ENCODE data around the gene NOL11. TPM values are rescaled to one million over a fixed set of nuclear protein-coding genes. Genes with fewer than 3 reads are reported as not detected.
A peak's percentile ranks its signal among the peaks of the same experiment; 100 is the strongest.
"Not testable (repeated sequence)": the region's sequence is repeated elsewhere in the genome, so short reads cannot be mapped to it uniquely, and the experiment has no call there.

NOL11 gene
- total and polyA plus RNA-seq, 4 donors = 6.1 to 32.0 (median 22.4) TPM

DNA sequence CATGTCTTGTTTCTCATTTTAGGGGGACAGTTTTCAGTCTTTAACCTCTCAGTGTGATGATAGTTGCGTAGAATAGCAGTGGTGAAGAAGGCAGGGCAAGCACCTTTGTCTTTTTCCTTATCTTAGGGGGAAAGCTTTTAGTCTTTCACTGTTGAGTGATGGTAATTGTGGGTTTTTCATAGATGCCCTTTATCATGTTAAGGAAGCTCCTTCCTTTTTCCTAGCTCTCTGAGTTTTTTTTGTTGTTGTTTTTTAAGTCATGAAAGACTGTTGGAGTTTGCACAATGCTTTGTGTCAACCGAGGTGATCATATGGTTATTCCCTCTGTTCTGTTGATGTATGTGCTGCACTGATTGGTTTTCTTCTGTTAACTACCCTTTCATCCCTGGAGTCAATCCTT, 15.7 kb downstream of the NOL11 start:
- ATAC-seq (ENCODE audit: low FRiP score) (no peak), DNase-seq (no peak)
- Histone ChIP-seq H3K4me1 (ENCODE audit: control insufficient read depth in 1 of 2, insufficient read depth in 2 of 2, low read length in 2 of 2) (no peaks in the 10 kb centered on the region), H3K27me3 (ENCODE audit: control insufficient read depth in 1 of 2, insufficient read depth in 2 of 2, low read length in 1 of 2) (no peaks in the 10 kb centered on the region), H3K4me3 (ENCODE audit: low read length in 2 of 2) (no peak overlapping the region), H3K27ac (ENCODE audit: low read depth in 1 of 2, low read length in 2 of 2) (no peak overlapping the region), H3K36me3 (ENCODE audit: control insufficient read depth in 1 of 2, insufficient read depth in 2 of 2, low read length in 1 of 2) (peaks cover 0 to 5% of the 10 kb centered on the region in 2 donors), H3K9me3 (ENCODE audit: control insufficient read depth, low read length) (no peaks in the 10 kb centered on the region)
- 68 to 74% methylated on average over 2 of the region's 2 CpGs for WGBS, 2 donors
- intact Hi-C loops (cut with DNase I) = no loop called here

DNA sequence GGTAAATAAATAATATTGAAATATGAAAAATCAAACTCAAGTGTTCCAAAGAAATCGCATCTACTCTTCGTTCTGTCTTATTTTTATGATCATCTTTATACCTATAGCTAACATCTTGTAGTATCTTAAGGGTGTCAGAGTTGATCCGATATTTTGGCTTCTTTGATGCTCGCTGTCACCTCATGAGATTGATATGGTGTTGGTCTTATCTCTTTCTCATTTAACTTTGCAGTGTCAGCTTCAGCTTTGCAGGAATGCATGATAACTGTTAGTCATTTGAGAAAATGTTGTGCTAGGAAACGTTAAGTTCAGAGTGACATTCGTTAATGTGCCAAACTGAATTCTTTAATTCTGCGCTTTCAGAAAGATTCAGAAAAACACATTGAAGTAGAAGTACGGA, 19.4 kb downstream of the NOL11 start:
- DNase-seq = no peak
- WGBS, 2 donors = 83 to 85% methylated on average over 8 of the region's 8 CpGs

DNA sequence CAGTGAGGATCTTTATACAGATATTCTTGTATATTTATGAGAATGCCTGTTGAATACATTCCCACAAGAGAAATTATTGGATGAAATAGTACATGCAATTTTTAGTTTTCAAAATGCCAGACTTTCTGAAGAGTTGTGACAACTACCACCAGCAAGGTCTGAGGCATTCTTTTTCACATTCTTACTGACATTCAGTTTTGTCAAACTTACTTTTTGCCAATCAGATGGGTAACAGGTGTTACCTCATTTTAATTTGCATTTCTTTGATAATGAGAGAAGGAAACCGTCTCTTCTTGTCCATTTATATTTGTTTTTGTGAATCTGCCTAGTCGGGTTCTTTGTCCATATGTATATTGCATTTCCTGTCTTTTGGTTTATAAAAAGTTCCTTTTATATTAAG, 24.3 kb downstream of the NOL11 start:
- ATAC-seq (ENCODE audit: low FRiP score) = no peak
- Histone ChIP-seq H3K36me3 (ENCODE audit: control insufficient read depth in 1 of 2, insufficient read depth in 2 of 2, low read length in 1 of 2) (peaks cover 2 to 4% of the 10 kb centered on the region in 2 donors), H3K9me3 (ENCODE audit: control insufficient read depth, low read length) (no peaks in the 10 kb centered on the region), H3K27me3 (ENCODE audit: control insufficient read depth in 1 of 2, insufficient read depth in 2 of 2, low read length in 1 of 2) (no peaks in the 10 kb centered on the region), H3K4me1 (ENCODE audit: control insufficient read depth in 1 of 2, insufficient read depth in 2 of 2, low read length in 2 of 2) (no peaks in the 10 kb centered on the region), H3K4me3 (ENCODE audit: low read length in 2 of 2) (no peak overlapping the region), H3K27ac (ENCODE audit: low read depth in 1 of 2, low read length in 2 of 2) (no peak overlapping the region)
- intact Hi-C loops (cut with DNase I) = no loop called here
- 82 to 85% methylated on average over 2 of the region's 2 CpGs for WGBS, 2 donors
- no peak for DNase-seq

More for the DNA sequence above, 19.4 kb downstream of the NOL11 start:
- no peak overlapping the region for H3K4me3 ChIP-seq (ENCODE audit: low read length in 2 of 2)
- peaks cover 0 to 2% of the 10 kb centered on the region in 2 donors for H3K36me3 ChIP-seq (ENCODE audit: control insufficient read depth in 1 of 2, insufficient read depth in 2 of 2, low read length in 1 of 2)
- H3K4me1 ChIP-seq (ENCODE audit: control insufficient read depth in 1 of 2, insufficient read depth in 2 of 2, low read length in 2 of 2) = no peaks in the 10 kb centered on the region
- H3K27ac ChIP-seq (ENCODE audit: low read depth in 1 of 2, low read length in 2 of 2) = no peak overlapping the region
- intact Hi-C loops (cut with DNase I) = no loop called here
- no peaks in the 10 kb centered on the region for H3K27me3 ChIP-seq (ENCODE audit: control insufficient read depth in 1 of 2, insufficient read depth in 2 of 2, low read length in 1 of 2)
- H3K9me3 ChIP-seq (ENCODE audit: control insufficient read depth, low read length) = no peaks in the 10 kb centered on the region
- ATAC-seq (ENCODE audit: low FRiP score) = no peak

DNA sequence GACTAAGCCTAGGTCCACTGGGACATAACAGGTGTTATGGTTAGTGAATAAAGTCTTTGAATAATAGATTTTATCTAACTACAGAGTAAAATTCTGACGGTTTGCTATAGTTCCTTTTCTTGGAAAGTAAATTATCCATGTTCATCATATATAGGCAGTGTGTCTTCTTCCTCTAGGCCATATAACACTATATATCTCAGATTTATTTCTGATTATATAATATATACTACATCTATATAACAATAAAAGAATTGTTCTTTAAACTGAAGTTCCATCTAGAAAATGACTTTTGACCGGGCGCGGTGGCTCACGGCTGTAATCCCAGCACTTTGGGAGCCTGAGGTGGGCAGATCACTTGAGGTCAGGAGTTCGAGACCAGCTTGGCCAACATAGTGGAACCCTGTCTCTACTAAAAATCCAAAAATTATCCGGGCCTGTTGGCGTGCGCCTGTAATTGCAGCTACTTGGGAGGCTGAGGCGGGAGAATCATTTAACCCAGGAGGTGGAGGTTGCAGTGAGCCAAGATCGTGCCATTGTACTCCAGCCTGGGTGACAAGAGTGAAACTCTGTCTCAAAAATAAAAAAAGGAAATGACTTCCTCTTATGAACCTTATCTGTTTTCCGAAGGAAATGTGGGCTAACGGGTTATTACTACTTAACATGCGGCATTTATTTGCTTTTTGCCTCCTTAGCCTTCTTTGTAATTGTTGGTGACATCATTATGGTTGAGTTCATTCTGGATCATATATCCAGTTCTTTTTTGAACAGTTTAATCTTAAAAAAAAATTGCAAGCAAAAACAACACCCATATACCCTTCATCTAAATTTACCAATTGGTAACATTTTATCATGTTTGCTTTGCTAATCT, 29.2 kb downstream of the NOL11 start:
- 86 to 87% methylated on average over 14 of the region's 14 CpGs for WGBS, 2 donors
- no peak overlapping the region for H3K27ac ChIP-seq (ENCODE audit: low read depth in 1 of 2, low read length in 2 of 2)
- ATAC-seq (ENCODE audit: low FRiP score) = no peak

DNA sequence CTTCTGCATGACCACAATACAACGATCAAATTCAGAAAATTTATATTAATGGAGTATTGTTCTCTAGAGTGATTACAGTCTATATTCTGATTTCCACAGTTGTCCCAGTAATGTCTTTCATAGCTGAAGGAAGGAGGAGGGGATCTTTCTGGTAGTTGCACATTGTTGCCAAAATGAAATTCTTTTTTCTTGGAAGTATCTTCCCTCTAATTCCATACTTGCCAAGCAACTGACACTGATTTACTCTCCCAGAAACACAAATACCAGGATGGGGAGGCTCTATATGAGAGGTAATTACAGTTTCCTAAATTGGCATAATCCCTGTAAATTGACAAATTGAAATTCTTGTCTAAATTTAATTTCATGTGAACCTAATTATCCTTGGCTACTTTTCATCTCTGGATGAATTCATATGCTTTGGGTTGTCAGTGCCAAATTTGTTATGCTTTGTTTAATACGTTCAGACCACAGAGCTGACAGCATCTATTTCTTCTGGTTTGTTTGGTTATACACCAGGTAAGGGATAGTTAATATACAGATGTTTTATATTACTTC, 30.0 kb downstream of the NOL11 start:
- Histone ChIP-seq H3K27ac (ENCODE audit: low read depth in 1 of 2, low read length in 2 of 2) (no peak overlapping the region), H3K4me1 (ENCODE audit: control insufficient read depth in 1 of 2, insufficient read depth in 2 of 2, low read length in 2 of 2) (no peaks in the 10 kb centered on the region), H3K36me3 (ENCODE audit: control insufficient read depth in 1 of 2, insufficient read depth in 2 of 2, low read length in 1 of 2) (peaks cover 2 to 4% of the 10 kb centered on the region in 2 donors), H3K27me3 (ENCODE audit: control insufficient read depth in 1 of 2, insufficient read depth in 2 of 2, low read length in 1 of 2) (no peaks in the 10 kb centered on the region), H3K9me3 (ENCODE audit: control insufficient read depth, low read length) (no peaks in the 10 kb centered on the region), H3K4me3 (ENCODE audit: low read length in 2 of 2) (no peak overlapping the region)
- WGBS, 2 donors = 75 to 77% methylated on average over 2 of the region's 2 CpGs
- intact Hi-C loops (cut with DNase I) = no loop called here
- DNase-seq = no peak
- no peak for ATAC-seq (ENCODE audit: low FRiP score)

More for the DNA sequence above, 29.2 kb downstream of the NOL11 start:
- no peaks in the 10 kb centered on the region for H3K4me1 ChIP-seq (ENCODE audit: control insufficient read depth in 1 of 2, insufficient read depth in 2 of 2, low read length in 2 of 2)
- intact Hi-C loops (cut with DNase I) = no loop called here
- H3K4me3 ChIP-seq (ENCODE audit: low read length in 2 of 2) = no peak overlapping the region
- DNase-seq = peak in 1 of 2 donors; percentile 27
- peaks cover 2 to 4% of the 10 kb centered on the region in 2 donors for H3K36me3 ChIP-seq (ENCODE audit: control insufficient read depth in 1 of 2, insufficient read depth in 2 of 2, low read length in 1 of 2)
- no peaks in the 10 kb centered on the region for H3K27me3 ChIP-seq (ENCODE audit: control insufficient read depth in 1 of 2, insufficient read depth in 2 of 2, low read length in 1 of 2)
- no peaks in the 10 kb centered on the region for H3K9me3 ChIP-seq (ENCODE audit: control insufficient read depth, low read length)

DNA sequence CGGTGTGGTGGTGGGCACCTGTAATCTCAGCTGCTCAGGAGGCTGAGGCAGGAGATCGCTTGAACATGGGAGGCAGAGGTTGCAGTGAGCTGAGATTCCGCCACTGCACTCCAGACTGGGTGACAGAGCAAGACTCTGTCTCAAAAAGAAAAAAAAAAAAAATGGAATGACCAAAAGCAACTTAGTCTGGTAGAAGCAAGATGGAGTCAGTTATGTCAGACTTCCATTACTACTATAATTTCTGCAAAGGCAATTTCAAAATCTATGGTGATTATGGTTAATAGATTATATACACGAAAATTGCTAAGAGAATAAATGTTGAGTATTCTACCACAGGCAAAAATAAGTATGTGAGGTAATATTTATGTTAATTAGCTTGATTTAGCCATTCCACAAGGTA, 32.3 kb downstream of the NOL11 start:
- H3K27me3 ChIP-seq (ENCODE audit: control insufficient read depth in 1 of 2, insufficient read depth in 2 of 2, low read length in 1 of 2) = no peaks in the 10 kb centered on the region
- no peaks in the 10 kb centered on the region for H3K4me1 ChIP-seq (ENCODE audit: control insufficient read depth in 1 of 2, insufficient read depth in 2 of 2, low read length in 2 of 2)
- H3K27ac ChIP-seq (ENCODE audit: low read depth in 1 of 2, low read length in 2 of 2) = no peak overlapping the region
- WGBS, 2 donors = 99 to 100% methylated on average over 4 of the region's 4 CpGs
- H3K9me3 ChIP-seq (ENCODE audit: control insufficient read depth, low read length) = no peaks in the 10 kb centered on the region
- DNase-seq (peak in 1 of 2 donors; percentile 6), ATAC-seq (ENCODE audit: low FRiP score) (no peak)
- H3K36me3 ChIP-seq (ENCODE audit: control insufficient read depth in 1 of 2, insufficient read depth in 2 of 2, low read length in 1 of 2) = no peaks in the 10 kb centered on the region
- intact Hi-C loops (cut with DNase I) = no loop called here
- no peak overlapping the region for H3K4me3 ChIP-seq (ENCODE audit: low read length in 2 of 2)

DNA sequence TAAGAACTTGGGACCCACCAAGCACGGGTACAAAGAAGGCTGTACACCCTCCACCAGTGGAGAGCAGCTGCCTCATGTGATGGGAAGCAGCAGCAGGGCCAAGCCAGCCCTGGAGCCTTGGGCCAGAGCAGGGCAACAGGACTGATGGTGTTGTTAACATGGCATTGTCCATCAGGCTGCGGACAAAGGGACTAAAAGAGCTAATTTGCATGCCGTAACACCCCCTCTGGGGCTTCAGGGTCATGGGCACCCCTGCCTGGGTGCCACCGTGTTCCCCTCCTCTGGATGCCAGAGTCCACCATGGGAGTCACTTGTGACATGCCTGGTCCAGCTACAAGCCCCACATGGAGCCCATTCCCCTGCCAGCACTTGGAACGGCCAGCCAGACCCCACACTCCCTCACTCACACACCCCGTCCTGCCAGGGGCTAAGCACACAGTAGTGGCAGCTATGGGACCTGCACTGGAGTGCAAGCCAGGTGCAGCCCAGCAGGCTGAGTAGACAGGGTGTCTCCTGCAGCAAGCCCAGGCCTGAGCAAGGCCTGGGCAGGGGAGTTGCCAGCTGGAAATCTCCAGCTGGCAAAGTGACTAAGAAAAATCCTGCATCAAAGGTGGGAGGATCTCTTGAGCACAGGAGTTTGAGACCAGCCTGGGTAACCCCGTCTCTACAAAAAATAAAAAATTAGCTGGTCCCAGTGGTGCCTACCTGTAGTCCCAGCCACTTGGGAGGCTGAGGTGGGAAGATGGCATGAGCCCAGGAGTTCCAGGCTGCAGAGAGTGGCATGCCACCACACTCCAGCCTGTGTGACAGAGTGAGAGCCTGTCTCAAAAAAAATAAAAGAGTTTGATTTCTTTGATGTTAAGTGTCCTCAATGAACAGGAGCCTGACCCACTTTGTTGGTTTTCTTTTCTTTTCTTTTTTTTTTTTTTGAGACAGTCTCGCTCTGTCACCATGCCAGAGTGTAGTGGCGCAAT, 33.7 kb downstream of the NOL11 start:
- Histone ChIP-seq H3K4me1 (ENCODE audit: control insufficient read depth in 1 of 2, insufficient read depth in 2 of 2, low read length in 2 of 2) (no peaks in the 10 kb centered on the region), H3K4me3 (ENCODE audit: low read length in 2 of 2) (no peak overlapping the region), H3K9me3 (ENCODE audit: control insufficient read depth, low read length) (no peaks in the 10 kb centered on the region), H3K36me3 (ENCODE audit: control insufficient read depth in 1 of 2, insufficient read depth in 2 of 2, low read length in 1 of 2) (no peaks in the 10 kb centered on the region), H3K27me3 (ENCODE audit: control insufficient read depth in 1 of 2, insufficient read depth in 2 of 2, low read length in 1 of 2) (no peaks in the 10 kb centered on the region), H3K27ac (ENCODE audit: low read depth in 1 of 2, low read length in 2 of 2) (no peak overlapping the region)
- WGBS, 2 donors = 82 to 86% methylated on average over 9 of the region's 9 CpGs
- intact Hi-C loops (cut with DNase I) = no loop called here
- DNase-seq = peak in 1 of 2 donors; percentile 59
- no peak for ATAC-seq (ENCODE audit: low FRiP score)

DNA sequence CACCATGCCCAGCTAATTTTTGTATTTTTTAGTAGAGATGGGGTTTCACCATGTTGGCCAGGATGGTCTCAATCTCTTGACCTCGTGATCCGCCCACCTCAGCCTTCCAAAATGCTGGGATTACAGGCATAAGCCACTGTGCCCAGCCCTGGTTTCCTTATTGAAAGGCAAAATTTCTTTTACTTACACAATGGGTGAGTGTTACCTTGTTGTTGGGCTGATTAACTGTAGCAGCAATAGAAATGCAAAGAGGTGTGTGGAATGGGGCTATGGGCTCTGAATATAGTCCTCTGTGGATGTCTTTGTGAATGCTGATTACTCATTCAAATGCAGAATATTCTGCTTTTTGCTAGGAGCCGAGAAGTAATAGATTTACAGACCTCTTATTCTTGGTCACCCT, 34.4 kb downstream of the NOL11 start:
- H3K27me3 ChIP-seq (ENCODE audit: control insufficient read depth in 1 of 2, insufficient read depth in 2 of 2, low read length in 1 of 2); H3K36me3 ChIP-seq (ENCODE audit: control insufficient read depth in 1 of 2, insufficient read depth in 2 of 2, low read length in 1 of 2); H3K27ac ChIP-seq (ENCODE audit: low read depth in 1 of 2, low read length in 2 of 2); H3K4me3 ChIP-seq (ENCODE audit: low read length in 2 of 2); intact Hi-C loops (cut with DNase I); H3K4me1 ChIP-seq (ENCODE audit: control insufficient read depth in 1 of 2, insufficient read depth in 2 of 2, low read length in 2 of 2); H3K9me3 ChIP-seq (ENCODE audit: control insufficient read depth, low read length); ATAC-seq (ENCODE audit: low FRiP score): not testable (repeated sequence)
- peak in 1 of 2 donors; percentile 10 for DNase-seq
- WGBS, 2 donors = 85 to 86% methylated on average over 3 of the region's 3 CpGs

All from aorta (tissue), 5 donors.